NB4 (cell line): Measurements from ENCODE around the gene SUGP1.

Experiments used
- DNase-seq: peaks from one replicate; pipeline ENCODE4 v3.0.0; 2010; ENCODE audit warnings: low read depth
- H3K4me3 ChIP-seq: one replicate; pipeline ENCODE4 v1.5.1; 2011; ENCODE audit warnings: mild to moderate bottlenecking, low read depth, low read length, moderate library complexity
- MYC ChIP-seq: IDR thresholded peaks from 2 replicates; pipeline ENCODE4 v1.6.1; 2011; ENCODE audit warnings: low read depth, low read length
- POLR2A ChIP-seq: IDR thresholded peaks from 2 replicates; pipeline ENCODE4 v1.6.1; 2011; ENCODE audit warnings: mild to moderate bottlenecking; ENCODE audit not compliant: insufficient read length; ENCODE audit errors: extremely low read depth
- TF ChIP-seq, protein P1 (sequence below): IDR thresholded peaks from one replicate; pipeline ENCODE4 v1.5.1; 2012; ENCODE audit warnings: low read depth, low read length
- TF ChIP-seq, protein P2 (sequence below): IDR thresholded peaks from 2 replicates; pipeline ENCODE4 v1.6.1; 2011; ENCODE audit warnings: low read depth, low read length

The SUGP1 gene

DNA sequence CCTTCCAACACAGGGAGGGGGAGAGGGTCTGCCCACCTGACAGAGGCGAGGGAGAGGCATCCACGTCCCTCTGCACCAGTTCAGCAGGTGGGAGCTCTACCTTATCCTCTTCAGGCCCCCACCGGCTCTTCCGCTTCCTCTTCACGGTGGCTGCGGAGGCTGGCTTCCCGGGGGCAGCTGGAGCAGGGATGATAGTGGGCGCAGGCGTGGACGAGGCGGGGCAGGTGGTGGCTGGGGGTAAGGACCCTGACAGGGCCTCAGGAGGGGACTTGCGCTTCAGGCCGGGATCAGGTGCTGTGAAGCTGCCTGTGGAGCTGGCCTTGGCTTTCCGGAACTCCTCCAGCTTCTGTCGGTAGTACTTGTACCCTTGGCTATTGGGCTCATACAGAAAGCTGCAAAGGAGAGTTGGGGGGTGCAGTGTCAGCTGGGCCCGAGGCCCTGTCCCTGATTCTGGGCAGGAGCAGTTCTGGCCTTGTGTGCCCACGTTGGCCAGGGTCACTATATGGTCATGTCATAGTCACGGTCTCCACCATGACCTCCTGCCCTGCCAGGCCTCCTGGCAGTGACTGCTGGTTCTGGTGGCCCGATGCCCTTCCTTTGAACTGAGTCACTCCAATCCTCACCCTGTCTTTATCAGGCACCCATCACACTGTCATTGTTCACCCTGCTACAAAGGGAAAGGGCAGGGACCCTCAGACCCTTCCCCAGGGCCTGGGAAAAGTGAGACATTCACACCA is 23.2 kb downstream of the SUGP1 start:
- no peak for DNase-seq
- TF ChIP-seq, protein P1, sequence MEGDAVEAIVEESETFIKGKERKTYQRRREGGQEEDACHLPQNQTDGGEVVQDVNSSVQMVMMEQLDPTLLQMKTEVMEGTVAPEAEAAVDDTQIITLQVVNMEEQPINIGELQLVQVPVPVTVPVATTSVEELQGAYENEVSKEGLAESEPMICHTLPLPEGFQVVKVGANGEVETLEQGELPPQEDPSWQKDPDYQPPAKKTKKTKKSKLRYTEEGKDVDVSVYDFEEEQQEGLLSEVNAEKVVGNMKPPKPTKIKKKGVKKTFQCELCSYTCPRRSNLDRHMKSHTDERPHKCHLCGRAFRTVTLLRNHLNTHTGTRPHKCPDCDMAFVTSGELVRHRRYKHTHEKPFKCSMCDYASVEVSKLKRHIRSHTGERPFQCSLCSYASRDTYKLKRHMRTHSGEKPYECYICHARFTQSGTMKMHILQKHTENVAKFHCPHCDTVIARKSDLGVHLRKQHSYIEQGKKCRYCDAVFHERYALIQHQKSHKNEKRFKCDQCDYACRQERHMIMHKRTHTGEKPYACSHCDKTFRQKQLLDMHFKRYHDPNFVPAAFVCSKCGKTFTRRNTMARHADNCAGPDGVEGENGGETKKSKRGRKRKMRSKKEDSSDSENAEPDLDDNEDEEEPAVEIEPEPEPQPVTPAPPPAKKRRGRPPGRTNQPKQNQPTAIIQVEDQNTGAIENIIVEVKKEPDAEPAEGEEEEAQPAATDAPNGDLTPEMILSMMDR = no peak
- TF ChIP-seq MYC (no peak), POLR2A (no peak)
- TF ChIP-seq, protein P2, sequence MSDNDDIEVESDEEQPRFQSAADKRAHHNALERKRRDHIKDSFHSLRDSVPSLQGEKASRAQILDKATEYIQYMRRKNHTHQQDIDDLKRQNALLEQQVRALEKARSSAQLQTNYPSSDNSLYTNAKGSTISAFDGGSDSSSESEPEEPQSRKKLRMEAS = no peak
- no peak overlapping the region for H3K4me3 ChIP-seq

DNA sequence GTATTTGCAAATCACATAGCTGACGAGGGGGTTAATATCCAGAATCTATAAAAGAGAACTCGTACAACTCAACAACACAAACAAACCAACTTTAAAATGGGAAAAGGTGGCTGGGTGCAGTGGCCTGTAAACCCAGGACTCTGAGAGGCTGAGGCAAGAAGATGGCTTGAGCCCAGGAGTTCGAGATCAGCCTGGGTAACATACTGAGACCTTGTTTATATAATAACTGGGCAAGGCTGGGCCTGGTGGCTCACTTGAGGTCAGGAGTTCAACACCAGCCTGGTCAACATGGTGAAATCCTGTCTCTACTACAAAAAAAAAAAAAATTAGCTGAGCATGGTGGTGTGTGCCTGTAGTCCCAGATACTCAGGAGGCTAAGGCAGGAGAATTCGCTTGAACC is 25.4 kb downstream of the SUGP1 start:
- DNase-seq = no peak
- TF ChIP-seq, protein P1 = no peak
- TF ChIP-seq MYC (no peak), POLR2A (no peak)
- TF ChIP-seq, protein P2 = no peak
- H3K4me3 ChIP-seq = no peak overlapping the region

DNA sequence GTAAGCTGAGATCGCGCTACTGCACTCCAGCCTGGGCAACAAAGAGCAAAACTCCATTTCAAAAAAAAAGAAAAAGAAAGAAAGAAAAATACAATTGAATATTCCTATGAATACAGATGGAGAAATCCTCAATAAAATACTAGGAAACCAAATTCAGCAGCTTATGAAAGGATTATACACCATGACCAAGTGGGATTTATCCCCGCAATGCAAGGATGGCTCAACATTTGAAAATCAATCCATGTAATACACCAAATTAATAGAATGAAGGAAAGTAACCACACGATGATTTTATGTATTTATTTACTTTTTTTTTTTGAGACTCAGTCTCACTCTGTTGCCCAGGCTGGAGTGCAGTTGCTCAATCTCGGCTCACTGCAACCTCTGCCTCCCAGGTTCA is 27.7 kb downstream of the SUGP1 start:
- H3K4me3 ChIP-seq = no peak overlapping the region
- TF ChIP-seq, protein P2 = no peak
- TF ChIP-seq MYC (no peak), POLR2A (no peak)
- TF ChIP-seq, protein P1 = no peak
- no peak for DNase-seq

DNA sequence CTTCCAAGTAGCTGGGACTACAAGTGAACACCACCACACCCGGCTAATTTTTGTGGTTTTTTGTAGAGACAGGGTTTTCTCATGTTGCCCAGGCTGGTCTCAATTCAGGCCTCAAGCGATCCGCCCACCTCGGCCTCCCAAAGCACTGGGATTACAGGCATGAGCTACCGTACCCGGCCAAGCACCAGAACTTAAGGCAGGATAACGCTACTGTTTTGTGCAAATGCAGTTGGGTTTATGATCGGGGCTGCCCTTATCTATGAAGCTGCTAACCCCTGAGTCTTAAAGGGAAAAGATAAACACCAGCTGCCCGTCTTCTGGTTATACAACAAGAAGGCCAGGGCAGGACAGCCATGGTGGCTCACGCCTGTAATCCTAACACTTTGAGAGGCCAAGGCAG is 34.6 kb downstream of the SUGP1 start:
- no peak for DNase-seq
- TF ChIP-seq, protein P2 = no peak
- TF ChIP-seq POLR2A = no peak
- no peak overlapping the region for H3K4me3 ChIP-seq

DNA sequence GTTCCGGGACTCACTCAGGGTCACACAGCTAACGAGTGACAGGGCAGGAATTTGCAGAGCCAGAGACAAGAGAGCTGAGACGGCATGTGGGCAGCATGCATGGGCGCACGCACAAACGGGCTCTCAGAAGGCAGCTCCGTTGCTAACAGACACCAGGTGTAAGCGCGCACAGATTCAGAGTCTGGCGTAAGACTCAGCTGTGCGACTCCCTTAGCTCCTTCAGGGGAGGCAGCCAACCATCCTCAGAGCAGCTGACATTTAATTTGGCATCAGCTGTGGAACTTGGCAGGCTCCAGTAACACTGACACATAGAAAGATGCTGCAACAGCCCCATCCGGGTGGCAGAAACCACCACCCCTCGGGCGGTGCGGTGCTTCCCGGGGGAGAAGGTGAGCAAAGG is 39.7 kb downstream of the SUGP1 start:
- DNase-seq = no peak
- H3K4me3 ChIP-seq = no peak overlapping the region
- TF ChIP-seq, protein P2 = no peak
- TF ChIP-seq, protein P1 = no peak
- TF ChIP-seq POLR2A (no peak), MYC (no peak)

DNA sequence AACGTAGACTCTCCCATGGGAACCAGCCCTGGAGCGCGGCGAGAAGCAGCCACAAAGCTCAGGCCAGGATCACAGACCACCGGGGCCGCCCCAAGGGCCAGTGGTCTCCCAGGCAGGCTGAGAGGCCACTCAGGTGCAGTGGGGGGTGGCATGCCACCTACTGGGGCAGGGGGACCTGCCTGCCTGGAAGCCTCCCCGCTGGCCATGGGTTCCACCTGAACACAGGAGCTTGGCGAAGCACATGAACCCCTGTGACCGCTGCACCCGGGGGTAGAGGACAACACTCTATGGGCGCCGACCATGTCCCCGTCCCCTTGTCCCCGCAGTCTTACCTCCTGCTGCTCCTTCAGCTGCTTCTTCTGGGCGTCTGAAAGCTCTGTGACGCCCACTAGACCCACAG is 40.5 kb downstream of the SUGP1 start:
- no peak for DNase-seq
- TF ChIP-seq POLR2A = no peak
- no peak for TF ChIP-seq MYC
- TF ChIP-seq, protein P2 = no peak
- TF ChIP-seq, protein P1 = no peak
- no peak overlapping the region for H3K4me3 ChIP-seq
